HG02884 (cell line): ENCODE data around the gene SND1.
"Not testable (repeated sequence)": the region's sequence is repeated elsewhere in the genome, so short reads cannot be mapped to it uniquely, and the experiment has no call there.

Source experiments
- ATAC-seq: cut with Tn5 transposase; IDR thresholded peaks from one replicate; pipeline ENCODE4 v1.9.1; 2021; ENCODE audit warnings: mild to moderate bottlenecking, moderate library complexity; ENCODE audit not compliant: unreplicated experiment

SND1 gene

GRCh38 chr7:127822822-127823508, 171.0 kb downstream of the SND1 start:
- ATAC-seq = no peak

GRCh38 chr7:127824682-127825081, 172.7 kb downstream of the SND1 start:
- no peak for ATAC-seq

- peak; percentile 57 for ATAC-seq
Observed at GRCh38 chr7:127828843-127829500, 177.0 kb downstream of the SND1 start.

DNA sequence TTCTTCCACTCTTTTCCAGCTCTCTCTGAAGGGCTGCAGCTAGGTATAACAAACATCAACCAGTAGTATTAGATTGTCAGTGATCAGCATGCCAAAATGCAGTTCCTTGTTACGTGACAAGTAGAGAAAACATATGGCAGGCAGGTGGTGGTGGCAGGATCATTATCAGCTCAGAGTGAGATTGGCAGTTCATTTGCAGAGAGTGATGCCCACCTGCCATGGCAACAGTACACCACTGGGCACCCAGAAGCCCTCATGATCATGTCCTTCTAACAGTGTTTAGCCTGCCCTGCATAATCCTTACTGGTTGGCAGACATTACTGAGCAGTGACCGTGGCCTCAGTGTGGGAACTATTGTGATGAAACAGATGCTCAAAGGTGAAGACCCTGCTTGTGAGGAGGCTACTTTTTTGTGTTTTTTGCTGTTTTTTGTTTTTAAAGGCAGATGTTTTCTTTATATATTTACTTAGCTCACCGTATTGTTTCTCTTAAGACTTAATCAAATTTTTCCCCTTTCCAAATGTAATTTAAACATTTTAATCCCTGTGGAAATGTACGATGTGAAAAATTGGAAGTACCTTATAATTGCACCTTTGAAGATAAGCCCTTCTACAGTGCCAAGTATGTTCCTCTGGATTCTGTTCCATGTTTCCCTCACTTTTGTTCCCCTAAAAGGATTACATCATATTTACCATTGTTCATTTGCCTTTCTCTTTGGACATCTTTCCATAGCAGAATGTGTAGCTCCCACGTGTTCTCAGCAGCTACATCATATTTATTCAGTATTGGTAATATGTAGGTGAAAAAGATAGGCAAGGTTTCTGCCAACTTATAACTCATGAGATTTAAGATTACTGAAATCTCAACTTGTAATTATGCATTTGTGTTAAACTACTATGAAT, 179.6 kb downstream of the SND1 start:
- ATAC-seq = no peak

- ATAC-seq = no peak
Observed at GRCh38 chr7:127832592-127832991, 180.6 kb downstream of the SND1 start.

GRCh38 chr7:127833641-127834040, 181.6 kb downstream of the SND1 start:
- ATAC-seq = no peak

- ATAC-seq = no peak
Observed at GRCh38 chr7:127835679-127836078, 183.7 kb downstream of the SND1 start.

GRCh38 chr7:127837816-127838410, 185.9 kb downstream of the SND1 start:
- ATAC-seq = not testable (repeated sequence)

GRCh38 chr7:127838816-127839415, 186.9 kb downstream of the SND1 start:
- ATAC-seq = no peak

GRCh38 chr7:127840226-127840951, 188.4 kb downstream of the SND1 start:
- no peak for ATAC-seq

- ATAC-seq = no peak
Observed at GRCh38 chr7:127844165-127844564, 192.2 kb downstream of the SND1 start.

- no peak for ATAC-seq
Observed at GRCh38 chr7:127844707-127845331, 192.8 kb downstream of the SND1 start.

GRCh38 chr7:127845522-127846214, 193.7 kb downstream of the SND1 start:
- no peak for ATAC-seq

DNA sequence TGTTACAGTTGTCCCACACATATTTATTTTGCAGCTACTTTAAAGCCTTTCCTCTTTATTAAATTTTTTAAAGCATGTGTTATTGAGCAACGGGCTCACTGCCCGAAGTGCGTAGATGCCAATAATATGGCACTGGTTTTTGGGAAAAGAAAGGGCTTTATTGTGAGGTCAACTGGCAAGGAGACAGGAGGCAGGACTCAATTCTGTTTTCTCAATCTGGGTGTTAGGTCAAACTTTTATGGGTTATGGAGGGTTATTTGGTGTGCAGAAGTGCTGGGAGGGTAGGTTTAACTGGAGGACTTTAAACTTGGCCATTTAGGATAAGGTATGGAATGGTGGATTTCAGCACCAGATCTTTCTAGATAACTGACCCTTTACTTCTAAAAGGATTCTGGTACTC, 195.6 kb downstream of the SND1 start:
- ATAC-seq = no peak

DNA sequence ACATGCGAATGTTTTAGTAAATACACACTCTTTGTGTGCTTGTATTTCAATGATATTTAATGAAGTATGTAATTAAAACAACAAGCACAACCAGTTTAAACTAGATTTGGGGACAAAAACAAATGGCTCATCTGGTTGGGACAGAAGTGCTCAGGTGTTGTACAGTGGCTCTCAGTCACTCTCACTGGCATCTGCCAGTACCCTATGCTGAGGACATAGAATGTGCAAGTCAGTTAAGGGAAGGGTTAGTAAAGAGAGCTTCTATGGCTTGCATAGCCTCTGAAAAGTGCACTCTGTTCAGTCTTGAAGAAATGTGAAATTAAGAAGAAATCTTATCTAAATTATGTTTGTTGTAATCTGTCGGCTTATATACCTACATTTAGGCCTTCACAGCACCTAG, 196.2 kb downstream of the SND1 start:
- ATAC-seq = no peak

- ATAC-seq = peak; percentile 41
Observed at GRCh38 chr7:127850195-127850594, 198.2 kb downstream of the SND1 start.

- no peak for ATAC-seq
Observed at GRCh38 chr7:127854383-127854782, 202.4 kb downstream of the SND1 start.

- no peak for ATAC-seq
Observed at GRCh38 chr7:127857464-127857841, 205.5 kb downstream of the SND1 start.
